IgD-negative memory B cell (primary cell): ENCODE data around the gene CLEC11A. TPM values are rescaled to one million over a fixed set of nuclear protein-coding genes. Genes with fewer than 3 reads are reported as not detected.

Source experiments
- H3K27ac Mint-ChIP-seq, 3 donors: one replicate each; pipeline ENCODE4 v1.8.0; 2020 to 2022; ENCODE audit warnings: mild to moderate bottlenecking in 3 of 3, mixed read lengths in 3 of 3, moderate library complexity in 1 of 3
- H3K27me3 Mint-ChIP-seq: one replicate; pipeline ENCODE4 v1.8.0; 2021; ENCODE audit warnings: mixed read lengths
- H3K36me3 Mint-ChIP-seq: one replicate; pipeline ENCODE4 v1.8.0; 2020; ENCODE audit warnings: mild to moderate bottlenecking, mixed read lengths
- H3K4me1 Mint-ChIP-seq, 3 donors: one replicate each; pipeline ENCODE4 v1.8.0; 2020 to 2022; ENCODE audit warnings: mixed read lengths in 3 of 3, mild to moderate bottlenecking in 1 of 3
- H3K4me3 Mint-ChIP-seq, 4 donors: one replicate each; pipeline ENCODE4 v1.8.0; 2020 to 2022; ENCODE audit warnings: mild to moderate bottlenecking in 4 of 4, mixed read lengths in 4 of 4, moderate library complexity in 3 of 4
- H3K9me3 Mint-ChIP-seq, 3 donors: one replicate each; pipeline ENCODE4 v1.8.0; 2020 to 2021; ENCODE audit warnings: mixed read lengths in 3 of 3, mild to moderate bottlenecking in 1 of 3
- polyA plus RNA-seq: library from polyadenylated mRNA; unstranded; fragments of 300-500 nt; fragmentation: Illumina TruSeq; gene quantifications from one replicate; pipeline ENCODE4 v1.2.3, GENCODE V29; 2021

Gene CLEC11A
- 0.61 TPM for polyA plus RNA-seq

- H3K4me3 Mint-ChIP-seq = peak within 1 kb of the TSS in 2 of 4 donors; percentile 84 to 86
- H3K27me3 Mint-ChIP-seq = peaks cover 59% of the 10 kb centered on the region
- H3K9me3 Mint-ChIP-seq = peaks cover 0 to 11% (median 0%) of the 10 kb centered on the region in 3 donors
- no peak within 1 kb of the TSS for H3K27ac Mint-ChIP-seq
- peaks cover 0 to 5% (median under 1%) of the 10 kb centered on the region in 3 donors for H3K4me1 Mint-ChIP-seq
- peaks cover 2% of the 10 kb centered on the region for H3K36me3 Mint-ChIP-seq
Observed at GRCh38 chr19:50723069-50723468, at the start of gene CLEC11A. Gene CLEC11A, plus strand, starts transcription at chr19:50723364. Its CDS starts 162 bp downstream, at chr19:50723526.

GRCh38 chr19:50676625-50677197 lies 46.5 kb upstream of the CLEC11A start:
- Mint-ChIP-seq H3K9me3 (peaks cover 0 to 4% (median 2%) of the 10 kb centered on the region in 3 donors), H3K27ac (no peak overlapping the region), H3K36me3 (peaks cover 10% of the 10 kb centered on the region), H3K27me3 (peaks cover 17% of the 10 kb centered on the region), H3K4me1 (peaks cover 0 to 10% (median 8%) of the 10 kb centered on the region in 3 donors), H3K4me3 (no peak overlapping the region)

GRCh38 chr19:50677636-50678035 lies 45.5 kb upstream of the CLEC11A start:
- Mint-ChIP-seq H3K4me1 (peaks cover 0 to 10% (median 8%) of the 10 kb centered on the region in 3 donors), H3K27me3 (peaks cover 12% of the 10 kb centered on the region), H3K27ac (peak overlapping the region in 1 of 3 donors; percentile 73), H3K9me3 (peaks cover 0 to 8% (median 2%) of the 10 kb centered on the region in 3 donors), H3K4me3 (no peak overlapping the region), H3K36me3 (peaks cover 10% of the 10 kb centered on the region)

- Mint-ChIP-seq H3K4me3 (peak overlapping the region in 1 of 4 donors; percentile 89), H3K27ac (no peak overlapping the region), H3K27me3 (peaks cover 8% of the 10 kb centered on the region), H3K9me3 (peaks cover 0 to 8% (median 2%) of the 10 kb centered on the region in 3 donors), H3K36me3 (peaks cover 10% of the 10 kb centered on the region), H3K4me1 (peaks cover 0 to 10% (median 8%) of the 10 kb centered on the region in 3 donors)
Observed at GRCh38 chr19:50678323-50678722, 44.8 kb upstream of the CLEC11A start.

GRCh38 chr19:50679177-50680125 lies 43.7 kb upstream of the CLEC11A start:
- Mint-ChIP-seq H3K36me3 (peaks cover 10% of the 10 kb centered on the region), H3K27me3 (peaks cover 7% of the 10 kb centered on the region), H3K9me3 (peaks cover 2 to 10% (median 3%) of the 10 kb centered on the region in 3 donors), H3K4me3 (peak overlapping the region in 3 of 4 donors; percentile 52 to 88 (median 83)), H3K4me1 (peaks cover 5 to 13% (median 8%) of the 10 kb centered on the region in 3 donors), H3K27ac (peak overlapping the region; percentile 43 to 89 (median 86))

- Mint-ChIP-seq H3K27ac (no peak overlapping the region), H3K4me3 (no peak overlapping the region), H3K27me3 (peaks cover 27% of the 10 kb centered on the region), H3K36me3 (no peaks in the 10 kb centered on the region), H3K9me3 (peaks cover 2 to 12% (median 3%) of the 10 kb centered on the region in 3 donors), H3K4me1 (peaks cover 0 to 5% (median 3%) of the 10 kb centered on the region in 3 donors)
Observed at GRCh38 chr19:50686310-50687032, 36.7 kb upstream of the CLEC11A start.

- Mint-ChIP-seq H3K36me3 (no peaks in the 10 kb centered on the region), H3K27me3 (peaks cover 38% of the 10 kb centered on the region), H3K9me3 (peaks cover 2 to 8% (median 3%) of the 10 kb centered on the region in 3 donors), H3K4me1 (peaks cover 0 to 3% (median 3%) of the 10 kb centered on the region in 3 donors), H3K27ac (no peak overlapping the region), H3K4me3 (no peak overlapping the region)
Observed at GRCh38 chr19:50688766-50689165, 34.4 kb upstream of the CLEC11A start.

- H3K9me3 Mint-ChIP-seq = peaks cover 0 to 6% (median 2%) of the 10 kb centered on the region in 3 donors
- peaks cover 33% of the 10 kb centered on the region for H3K27me3 Mint-ChIP-seq
- H3K27ac Mint-ChIP-seq = no peak overlapping the region
- no peak overlapping the region for H3K4me3 Mint-ChIP-seq
- peaks cover 0 to 2% (median 0%) of the 10 kb centered on the region in 3 donors for H3K4me1 Mint-ChIP-seq
- H3K36me3 Mint-ChIP-seq = no peaks in the 10 kb centered on the region
Observed at GRCh38 chr19:50690439-50690838, 32.7 kb upstream of the CLEC11A start.

GRCh38 chr19:50693064-50693975 lies 29.8 kb upstream of the CLEC11A start:
- Mint-ChIP-seq H3K27ac (peak overlapping the region in 1 of 3 donors; percentile 62), H3K4me1 (peaks cover 0 to 2% (median 2%) of the 10 kb centered on the region in 3 donors), H3K4me3 (no peak overlapping the region), H3K9me3 (peaks cover 0 to 4% (median 2%) of the 10 kb centered on the region in 3 donors), H3K27me3 (peaks cover 39% of the 10 kb centered on the region), H3K36me3 (no peaks in the 10 kb centered on the region)

- Mint-ChIP-seq H3K27ac (no peak overlapping the region), H3K9me3 (peaks cover 0 to 4% (median 0%) of the 10 kb centered on the region in 3 donors), H3K4me1 (peaks cover 0 to 2% (median 2%) of the 10 kb centered on the region in 3 donors), H3K36me3 (no peaks in the 10 kb centered on the region), H3K4me3 (no peak overlapping the region), H3K27me3 (peaks cover 42% of the 10 kb centered on the region)
Observed at GRCh38 chr19:50694815-50695145, 28.4 kb upstream of the CLEC11A start.

- peaks cover 0 to 2% (median 2%) of the 10 kb centered on the region in 3 donors for H3K4me1 Mint-ChIP-seq
- no peak overlapping the region for H3K27ac Mint-ChIP-seq
- H3K27me3 Mint-ChIP-seq = peaks cover 42% of the 10 kb centered on the region
- H3K9me3 Mint-ChIP-seq = peaks cover 0 to 3% (median 0%) of the 10 kb centered on the region in 3 donors
- no peaks in the 10 kb centered on the region for H3K36me3 Mint-ChIP-seq
- no peak overlapping the region for H3K4me3 Mint-ChIP-seq
Observed at GRCh38 chr19:50695251-50696093, 27.7 kb upstream of the CLEC11A start.

GRCh38 chr19:50696094-50696483 lies 27.1 kb upstream of the CLEC11A start:
- Mint-ChIP-seq H3K27me3 (peaks cover 41% of the 10 kb centered on the region), H3K4me3 (no peak overlapping the region), H3K4me1 (peaks cover 0 to 2% (median 2%) of the 10 kb centered on the region in 3 donors), H3K27ac (no peak overlapping the region), H3K9me3 (peaks cover 0 to 4% (median 0%) of the 10 kb centered on the region in 3 donors), H3K36me3 (no peaks in the 10 kb centered on the region)
